BLaER1 (cell line): ENCODE results near the gene WWC1.
"Not testable (repeated sequence)": the region's sequence is repeated elsewhere in the genome, so short reads cannot be mapped to it uniquely, and the experiment has no call there.

Experiments
- H3K27ac ChIP-seq: shearing (Covaris generic); formaldehyde crosslinking; 2 replicates; pipeline ENCODE4 v1.8.1; 2022
- H3K27me3 ChIP-seq: shearing (Covaris generic); formaldehyde crosslinking; 2 replicates; pipeline ENCODE4 v1.8.1; 2022
- H3K36me3 ChIP-seq: shearing (Covaris generic); formaldehyde crosslinking; 2 replicates; pipeline ENCODE4 v1.8.1; 2022
- H3K4me1 ChIP-seq: shearing (Covaris generic); formaldehyde crosslinking; 2 replicates; pipeline ENCODE4 v1.8.1; 2022
- H3K4me2 ChIP-seq: shearing (Covaris generic); formaldehyde crosslinking; 2 replicates; pipeline ENCODE4 v1.8.1; 2022
- H3K4me3 ChIP-seq: shearing (Covaris generic); formaldehyde crosslinking; 2 replicates; pipeline ENCODE4 v1.8.1; 2022
- H3K9ac ChIP-seq: shearing (Covaris generic); formaldehyde crosslinking; 2 replicates; pipeline ENCODE4 v1.8.1; 2022
- H3K9me3 ChIP-seq: shearing (Covaris generic); formaldehyde crosslinking; 2 replicates; pipeline ENCODE4 v1.8.1; 2022
- H4K20me1 ChIP-seq: shearing (Covaris generic); formaldehyde crosslinking; 2 replicates; pipeline ENCODE4 v1.8.1; 2022
- Cebpa-rat ChIP-seq: shearing (Covaris generic); IDR thresholded peaks from 2 replicates; pipeline ENCODE4 v1.8.1; 2022

The WWC1 gene

GRCh38 chr5:168428552-168428951, 137.1 kb downstream of the WWC1 start:
- no peaks in the 10 kb centered on the region for H3K9me3 ChIP-seq
- H3K4me2 ChIP-seq: no peak overlapping the region
- 0 out of 2 replicates have a peak, but pooled peaks cover 9% of the 10 kb centered on the region for H3K36me3 ChIP-seq
- H3K27ac ChIP-seq: no peak overlapping the region
- no peak overlapping the region for H3K9ac ChIP-seq
- no peak for TF ChIP-seq Cebpa-rat
- no peaks in the 10 kb centered on the region for H4K20me1 ChIP-seq
- no peaks in the 10 kb centered on the region for H3K27me3 ChIP-seq
- H3K4me1 ChIP-seq: peaks cover 16% of the 10 kb centered on the region
- no peak overlapping the region for H3K4me3 ChIP-seq

GRCh38 chr5:168430296-168430695, 138.9 kb downstream of the WWC1 start:
- H3K4me1 ChIP-seq: peaks cover 16% of the 10 kb centered on the region
- no peak overlapping the region for H3K4me2 ChIP-seq
- TF ChIP-seq Cebpa-rat: no peak
- no peaks in the 10 kb centered on the region for H4K20me1 ChIP-seq
- H3K36me3 ChIP-seq: 0 out of 2 replicates have a peak, but pooled peaks cover 9% of the 10 kb centered on the region
- H3K9ac ChIP-seq: no peak overlapping the region
- H3K27me3 ChIP-seq: no peaks in the 10 kb centered on the region
- H3K9me3 ChIP-seq: no peaks in the 10 kb centered on the region
- no peak overlapping the region for H3K4me3 ChIP-seq
- no peak overlapping the region for H3K27ac ChIP-seq

- no peak overlapping the region for H3K27ac ChIP-seq
- peaks cover 9% of the 10 kb centered on the region; the same call in 1 of the 2 replicates for H3K4me1 ChIP-seq
- TF ChIP-seq Cebpa-rat: no peak
- H3K4me2 ChIP-seq: no peak overlapping the region
- H3K4me3 ChIP-seq: no peak overlapping the region
- H3K9me3 ChIP-seq: no peaks in the 10 kb centered on the region
- no peaks in the 10 kb centered on the region for H3K27me3 ChIP-seq
- 0 out of 2 replicates have a peak, but pooled peaks cover 9% of the 10 kb centered on the region for H3K36me3 ChIP-seq
- H3K9ac ChIP-seq: no peak overlapping the region
- no peaks in the 10 kb centered on the region for H4K20me1 ChIP-seq
These were observed 141.5 kb downstream of the WWC1 start for GRCh38 chr5:168432903-168433302.

- no peak for TF ChIP-seq Cebpa-rat
- no peak overlapping the region for H3K4me3 ChIP-seq
These were observed 142.6 kb downstream of the WWC1 start for GRCh38 chr5:168434001-168434400.

GRCh38 chr5:168434746-168435321, 143.4 kb downstream of the WWC1 start:
- H3K27me3 ChIP-seq: no peaks in the 10 kb centered on the region
- H3K4me1 ChIP-seq: no peaks in the 10 kb centered on the region
- H3K4me3 ChIP-seq: no peak overlapping the region
- no peak overlapping the region for H3K4me2 ChIP-seq
- H3K9me3 ChIP-seq: no peaks in the 10 kb centered on the region
- no peaks in the 10 kb centered on the region for H4K20me1 ChIP-seq
- H3K9ac ChIP-seq: no peak overlapping the region
- no peak overlapping the region for H3K27ac ChIP-seq
- TF ChIP-seq Cebpa-rat: no peak
- 0 out of 2 replicates have a peak, but pooled peaks cover 9% of the 10 kb centered on the region for H3K36me3 ChIP-seq

More at GRCh38 chr5:168434001-168434400, 142.6 kb downstream of the WWC1 start:
- Histone ChIP-seq H3K9me3 (no peaks in the 10 kb centered on the region), H4K20me1 (no peaks in the 10 kb centered on the region), H3K27me3 (no peaks in the 10 kb centered on the region), H3K36me3 (0 out of 2 replicates have a peak, but pooled peaks cover 9% of the 10 kb centered on the region), H3K4me2 (no peak overlapping the region), H3K9ac (no peak overlapping the region), H3K4me1 (no peaks in the 10 kb centered on the region), H3K27ac (no peak overlapping the region)

- not testable (repeated sequence) for H3K27ac ChIP-seq, H3K4me3 ChIP-seq, H3K4me1 ChIP-seq, H3K27me3 ChIP-seq, H3K9me3 ChIP-seq, H4K20me1 ChIP-seq, H3K9ac ChIP-seq, H3K36me3 ChIP-seq, H3K4me2 ChIP-seq
These were observed 143.9 kb downstream of the WWC1 start for GRCh38 chr5:168435340-168435739.

- Histone ChIP-seq H3K36me3 (no peaks in the 10 kb centered on the region), H3K9ac (no peak overlapping the region), H3K9me3 (no peaks in the 10 kb centered on the region), H3K4me1 (no peaks in the 10 kb centered on the region), H4K20me1 (no peaks in the 10 kb centered on the region), H3K27ac (no peak overlapping the region), H3K27me3 (no peaks in the 10 kb centered on the region), H3K4me3 (no peak overlapping the region), H3K4me2 (no peak overlapping the region)
- TF ChIP-seq Cebpa-rat: no peak
These were observed 146.9 kb downstream of the WWC1 start for GRCh38 chr5:168438349-168438748.

GRCh38 chr5:168443533-168443932, 152.1 kb downstream of the WWC1 start:
- TF ChIP-seq Cebpa-rat: no peak
- no peaks in the 10 kb centered on the region for H3K27me3 ChIP-seq
- no peaks in the 10 kb centered on the region for H3K9me3 ChIP-seq
- H3K4me2 ChIP-seq: no peak overlapping the region
- no peaks in the 10 kb centered on the region for H4K20me1 ChIP-seq
- no peak overlapping the region for H3K9ac ChIP-seq
- no peak overlapping the region for H3K4me3 ChIP-seq
- H3K36me3 ChIP-seq: no peaks in the 10 kb centered on the region
- H3K27ac ChIP-seq: no peak overlapping the region
- H3K4me1 ChIP-seq: no peaks in the 10 kb centered on the region

GRCh38 chr5:168443950-168444700, 152.7 kb downstream of the WWC1 start:
- Histone ChIP-seq H4K20me1 (no peaks in the 10 kb centered on the region), H3K4me1 (no peaks in the 10 kb centered on the region), H3K9me3 (no peaks in the 10 kb centered on the region), H3K4me3 (no peak overlapping the region), H3K27me3 (no peaks in the 10 kb centered on the region), H3K36me3 (no peaks in the 10 kb centered on the region), H3K4me2 (no peak overlapping the region), H3K27ac (no peak overlapping the region), H3K9ac (no peak overlapping the region)
- TF ChIP-seq Cebpa-rat: no peak

GRCh38 chr5:168446983-168447619, 155.7 kb downstream of the WWC1 start:
- no peaks in the 10 kb centered on the region for H4K20me1 ChIP-seq
- H3K4me1 ChIP-seq: no peaks in the 10 kb centered on the region
- no peak overlapping the region for H3K9ac ChIP-seq
- H3K27ac ChIP-seq: no peak overlapping the region
- H3K27me3 ChIP-seq: no peaks in the 10 kb centered on the region
- no peaks in the 10 kb centered on the region for H3K36me3 ChIP-seq
- TF ChIP-seq Cebpa-rat: no peak
- no peak overlapping the region for H3K4me3 ChIP-seq
- H3K4me2 ChIP-seq: no peak overlapping the region
- no peaks in the 10 kb centered on the region for H3K9me3 ChIP-seq
